Vagina (tissue), 2 donors: ENCODE measurements around the gene PRKCE.

ENCODE experiments used
- POLR2A ChIP-seq, 2 donors: fragments of 450-650 bp; IDR thresholded peaks; one replicate each; pipeline ENCODE4 v1.6.1; 2017; ENCODE audit warnings: antibody characterized with exemption in 2 of 2, mild to moderate bottlenecking in 2 of 2, moderate library complexity in 2 of 2
- TF ChIP-seq, protein P1 (sequence below), 3 experiments: fragments of 450-650 bp in 2 of 3; fragments of 200-600 bp in 1 of 3; sonication (generic) in 1 of 3; IDR thresholded peaks; one replicate each; pipeline ENCODE4 v1.5.1; 2017 to 2019; ENCODE audit warnings: antibody characterized with exemption in 3 of 3, mild to moderate bottlenecking in 2 of 3, moderate library complexity in 2 of 3

GRCh38 chr2:45960057-45960863 lies 308.8 kb downstream of the PRKCE start:
- TF ChIP-seq, protein P1, sequence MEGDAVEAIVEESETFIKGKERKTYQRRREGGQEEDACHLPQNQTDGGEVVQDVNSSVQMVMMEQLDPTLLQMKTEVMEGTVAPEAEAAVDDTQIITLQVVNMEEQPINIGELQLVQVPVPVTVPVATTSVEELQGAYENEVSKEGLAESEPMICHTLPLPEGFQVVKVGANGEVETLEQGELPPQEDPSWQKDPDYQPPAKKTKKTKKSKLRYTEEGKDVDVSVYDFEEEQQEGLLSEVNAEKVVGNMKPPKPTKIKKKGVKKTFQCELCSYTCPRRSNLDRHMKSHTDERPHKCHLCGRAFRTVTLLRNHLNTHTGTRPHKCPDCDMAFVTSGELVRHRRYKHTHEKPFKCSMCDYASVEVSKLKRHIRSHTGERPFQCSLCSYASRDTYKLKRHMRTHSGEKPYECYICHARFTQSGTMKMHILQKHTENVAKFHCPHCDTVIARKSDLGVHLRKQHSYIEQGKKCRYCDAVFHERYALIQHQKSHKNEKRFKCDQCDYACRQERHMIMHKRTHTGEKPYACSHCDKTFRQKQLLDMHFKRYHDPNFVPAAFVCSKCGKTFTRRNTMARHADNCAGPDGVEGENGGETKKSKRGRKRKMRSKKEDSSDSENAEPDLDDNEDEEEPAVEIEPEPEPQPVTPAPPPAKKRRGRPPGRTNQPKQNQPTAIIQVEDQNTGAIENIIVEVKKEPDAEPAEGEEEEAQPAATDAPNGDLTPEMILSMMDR (IDR thresholded peaks at IDR 0.05): no peak
- TF ChIP-seq POLR2A (IDR thresholded peaks at IDR 0.05): no peak
